OCI-LY3 (cell line): ENCODE results near the gene PLB1.

Source experiments
- CTCF ChIP-seq: fragments of 200-600, 300-600 bp; sonication (generic); IDR thresholded peaks from 2 replicates; pipeline ENCODE4 v1.5.1; 2014; ENCODE audit warnings: antibody characterized with exemption, low read length, low read depth
- EZH2phosphoT487 ChIP-seq: fragments of 200-600 bp; shearing (Covaris generic); IDR thresholded peaks from 2 replicates; pipeline ENCODE4 v1.6.1; 2018; ENCODE audit warnings: antibody characterized with exemption, mixed run types, low read depth

- TF ChIP-seq CTCF (no peak), EZH2phosphoT487 (no peak)
These were observed 10.5 kb downstream of the PLB1 start for GRCh38 chr2:28506112-28506910.
